ENCODE measurements around the gene IL25. TPM values are rescaled to one million over a fixed set of nuclear protein-coding genes. Genes with fewer than 3 reads are reported as not detected.
"Not testable (repeated sequence)": the region's sequence is repeated elsewhere in the genome, so short reads cannot be mapped to it uniquely, and the experiment has no call there.

Gene IL25
- total RNA-seq, 1 donor from 2014 or later, result not detected

DNA sequence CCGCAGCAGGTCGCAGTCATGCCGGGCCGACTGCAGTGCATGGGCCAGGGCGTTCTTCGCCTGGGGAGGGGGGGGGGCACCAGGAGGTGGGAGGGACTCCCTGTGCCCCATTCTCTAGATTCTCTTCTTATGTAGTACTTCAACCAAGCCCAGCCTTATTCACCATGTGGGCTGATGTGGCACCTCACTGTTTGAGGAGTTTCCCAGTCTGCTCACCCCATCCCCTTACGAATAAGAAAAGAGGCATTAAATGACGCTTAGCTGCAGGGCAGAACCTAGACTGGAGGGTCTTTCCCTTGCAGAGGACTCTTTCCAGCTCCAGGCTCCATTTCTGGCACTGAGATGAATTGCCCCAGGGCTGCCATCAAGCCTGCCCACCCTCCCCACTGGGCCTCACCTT, 16.4 kb downstream of the IL25 start:
- DNase-seq (ENCODE audit: low spot score), result no peak

DNA sequence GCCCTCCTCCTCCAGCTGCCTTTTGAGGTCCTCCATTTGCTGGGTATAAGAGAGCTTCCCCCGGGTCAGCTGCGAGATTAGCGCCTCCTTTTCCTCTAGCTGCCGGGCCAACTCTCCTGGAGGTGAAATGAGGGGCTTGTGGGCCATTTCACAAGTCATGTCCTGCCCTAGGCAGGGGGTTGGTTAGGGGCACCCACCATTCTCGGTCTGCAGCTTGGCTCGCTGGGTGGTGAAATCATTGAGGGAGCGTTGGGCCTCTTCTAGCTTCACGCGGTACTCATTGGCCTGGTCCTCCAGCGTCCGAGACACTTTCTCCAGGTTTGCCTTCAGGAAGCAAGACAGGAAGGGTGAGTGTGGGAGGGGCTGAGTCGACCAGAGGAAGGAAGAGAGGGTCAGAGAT, 16.8 kb downstream of the IL25 start:
- DNase-seq (ENCODE audit: low spot score), result no peak

DNA sequence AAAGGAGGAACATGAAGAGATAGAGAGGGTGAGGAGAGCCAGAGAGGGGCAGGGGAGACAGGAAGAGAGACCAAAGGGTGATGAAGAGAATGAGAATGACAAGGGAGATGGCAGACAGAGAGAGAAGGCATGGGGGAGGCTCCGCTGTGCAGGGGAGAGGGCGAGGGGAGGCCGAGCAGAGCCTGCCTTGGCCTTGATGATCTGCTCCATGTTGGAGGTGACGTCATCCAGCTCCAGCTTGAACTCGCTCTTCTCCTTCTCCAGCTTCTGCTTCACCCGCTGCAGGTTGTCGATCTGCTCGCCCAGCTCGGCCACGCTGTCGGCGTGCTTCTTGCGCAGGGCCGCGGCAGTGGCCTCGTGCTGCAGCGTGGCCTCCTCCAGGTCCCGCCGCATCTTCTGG, 17.3 kb downstream of the IL25 start:
- not testable (repeated sequence) for DNase-seq (ENCODE audit: low spot score)

DNA sequence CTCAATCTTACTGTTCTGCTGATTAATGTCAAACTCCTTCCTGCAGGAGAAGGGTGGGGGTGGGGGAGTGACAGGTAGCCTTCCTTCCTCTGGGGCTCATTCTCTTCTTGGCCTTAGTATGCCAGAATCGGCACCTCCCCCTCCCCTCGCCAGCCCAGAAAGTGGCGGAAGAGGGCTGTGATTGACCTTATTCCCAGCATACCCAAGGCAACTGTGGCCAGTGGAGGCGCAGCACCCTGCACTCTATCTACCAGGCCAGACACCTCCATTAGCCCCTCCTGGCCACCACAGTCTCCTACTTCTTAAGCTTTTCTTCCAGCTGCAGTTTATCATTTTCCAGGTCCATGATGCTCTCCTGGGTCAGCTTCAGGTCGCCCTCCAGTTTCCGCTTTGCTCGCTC, 20.0 kb downstream of the IL25 start:
- no peak for DNase-seq (ENCODE audit: low spot score)

GRCh38 chr14:23396126-23396525, 23.5 kb downstream of the IL25 start:
- DNase-seq (ENCODE audit: low spot score), result no peak

- no peak for DNase-seq (ENCODE audit: low spot score)
These were observed 24.3 kb downstream of the IL25 start for GRCh38 chr14:23396781-23397407.

- no peak for DNase-seq (ENCODE audit: low spot score)
These were observed 25.7 kb downstream of the IL25 start for GRCh38 chr14:23398348-23398747.

GRCh38 chr14:23399136-23399535, 26.5 kb downstream of the IL25 start:
- DNase-seq (ENCODE audit: low spot score), result no peak

DNA sequence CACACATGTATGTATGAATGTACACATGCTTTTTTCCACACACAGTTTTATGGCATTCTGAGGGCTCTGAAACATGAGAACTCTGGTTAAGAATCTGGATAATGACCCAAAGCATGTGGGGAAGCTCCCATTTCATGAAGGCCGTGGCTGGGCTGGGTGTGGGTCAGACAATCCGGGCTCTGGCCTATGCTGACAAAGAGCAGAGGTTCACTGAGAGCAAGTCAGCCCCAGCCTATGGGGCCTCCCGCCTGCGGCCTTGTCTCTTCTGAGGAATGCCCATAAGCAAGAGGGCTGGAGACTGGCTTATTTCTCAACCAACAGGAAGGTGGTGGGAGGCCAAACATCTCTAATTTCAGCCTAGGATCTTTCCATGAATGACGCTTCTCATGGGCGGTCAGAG, 27.0 kb downstream of the IL25 start:
- no peak for DNase-seq (ENCODE audit: low spot score)

- DNase-seq (ENCODE audit: low spot score), result not testable (repeated sequence)
These were observed 28.0 kb downstream of the IL25 start for GRCh38 chr14:23400496-23401149.

DNA sequence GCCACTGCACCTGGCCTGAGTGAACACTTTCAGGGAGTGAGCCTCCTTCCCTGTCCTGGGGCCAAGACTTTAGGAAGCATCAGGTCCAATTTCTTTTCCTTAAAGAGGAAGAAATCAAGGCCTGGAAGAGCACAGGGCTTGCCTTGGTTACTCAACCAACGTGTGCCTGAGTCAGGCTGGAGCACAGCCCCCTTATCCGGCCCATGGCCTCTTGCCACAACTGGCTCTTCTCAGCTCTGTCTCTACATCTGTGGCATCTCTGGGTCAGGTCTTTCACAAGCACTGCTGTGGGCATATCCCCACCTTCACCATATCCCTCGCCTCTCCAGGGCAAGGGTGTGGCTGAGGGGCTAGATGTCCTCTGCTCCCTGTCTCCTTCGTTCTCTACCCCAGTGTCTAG, 28.7 kb downstream of the IL25 start:
- DNase-seq (ENCODE audit: low spot score), result no peak

GRCh38 chr14:23402296-23403138, 29.9 kb downstream of the IL25 start:
- DNase-seq (ENCODE audit: low spot score), result no peak

DNA sequence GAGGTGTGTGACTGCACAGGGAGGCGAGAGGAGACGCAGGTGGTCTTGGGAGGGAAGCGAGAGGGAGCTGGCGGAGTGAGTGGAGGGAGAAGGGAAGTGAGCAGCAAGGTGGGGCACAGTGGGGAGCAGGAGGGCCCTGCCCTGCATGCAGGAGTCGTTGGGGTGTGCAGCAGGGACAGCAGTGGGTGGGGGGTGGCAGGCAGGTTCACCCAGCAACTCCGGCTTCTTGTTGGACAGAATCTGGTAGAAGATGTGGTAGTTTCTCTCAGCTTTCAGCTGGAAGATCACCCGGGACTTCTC, 30.5 kb downstream of the IL25 start:
- DNase-seq (ENCODE audit: low spot score), result no peak

GRCh38 chr14:23403908-23404307, 31.3 kb downstream of the IL25 start:
- no peak for DNase-seq (ENCODE audit: low spot score)

GRCh38 chr14:23404331-23404900, 31.8 kb downstream of the IL25 start:
- no peak for DNase-seq (ENCODE audit: low spot score)

GRCh38 chr14:23405096-23405495, 32.5 kb downstream of the IL25 start:
- no peak for DNase-seq (ENCODE audit: low spot score)

GRCh38 chr14:23405516-23406025, 33.0 kb downstream of the IL25 start:
- DNase-seq (ENCODE audit: low spot score), result no peak

DNA sequence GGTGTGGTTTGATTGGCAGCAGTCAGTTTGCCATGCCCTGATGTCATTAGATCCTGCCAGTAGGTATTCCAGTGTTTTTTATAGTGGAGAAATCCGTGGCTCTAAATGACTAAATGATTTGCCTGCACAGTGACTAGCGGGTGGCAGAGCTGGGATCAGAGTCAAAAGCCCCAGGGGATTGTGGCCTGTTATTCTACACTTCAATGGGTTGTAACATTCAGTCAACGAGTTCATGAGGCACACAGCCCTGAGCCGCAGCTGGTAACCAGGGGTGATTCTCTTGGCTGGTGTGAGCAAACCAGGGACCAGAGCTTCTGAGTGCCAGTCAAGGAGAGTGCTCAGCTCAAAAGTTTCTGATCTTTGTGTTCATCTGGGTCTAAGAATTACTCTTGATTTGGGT, 33.6 kb downstream of the IL25 start:
- DNase-seq (ENCODE audit: low spot score), result no peak

- no peak for DNase-seq (ENCODE audit: low spot score)
These were observed 34.2 kb downstream of the IL25 start for GRCh38 chr14:23406725-23407355.

GRCh38 chr14:23407516-23408306, 35.1 kb downstream of the IL25 start, which contains the start of gene MYH6:
Gene MYH6, minus strand, starts transcription at chr14:23408273. Its CDS starts 1,050 bp downstream, at chr14:23407223.
- DNase-seq (ENCODE audit: low spot score), result no peak

DNA sequence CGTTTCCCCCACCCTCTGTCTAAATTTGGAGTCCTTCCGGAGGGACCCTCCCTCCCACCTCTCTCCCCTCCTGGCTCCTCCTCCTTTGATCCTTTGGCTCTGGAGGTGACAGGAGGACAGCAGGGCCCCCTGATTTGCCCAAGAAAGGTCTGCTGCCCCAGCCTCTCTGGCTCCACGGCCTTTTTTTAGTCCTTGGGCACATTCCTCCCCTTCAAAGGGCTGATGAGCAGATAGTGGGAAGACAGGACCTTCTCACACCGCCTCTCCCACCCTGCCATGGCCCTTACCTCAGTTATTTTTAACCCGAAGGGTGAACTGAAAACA, 35.7 kb downstream of the IL25 start:
- DNase-seq (ENCODE audit: low spot score), result no peak
